WTC11 (cell line): ENCODE data around the gene CAMK2G.

Experiments
- ATF2 ChIP-seq: sonication (generic); formaldehyde crosslinking; IDR thresholded peaks from 2 replicates; pipeline ENCODE4 v1.8.1; 2022; ENCODE audit warnings: low read depth, missing genetic modification reagents, borderline replicate concordance
- CREB1 ChIP-seq: sonication (generic); formaldehyde crosslinking; IDR thresholded peaks from 2 replicates; pipeline ENCODE4 v1.8.0; 2023; ENCODE audit warnings: mild to moderate bottlenecking, missing genetic modification reagents
- MLX ChIP-seq: sonication (generic); formaldehyde crosslinking; IDR thresholded peaks from 2 replicates; pipeline ENCODE4 v1.8.1; 2023; ENCODE audit warnings: mild to moderate bottlenecking, missing genetic modification reagents, moderate library complexity
- STAT6 ChIP-seq: sonication (generic); formaldehyde crosslinking; conservative IDR thresholded peaks from 2 replicates; pipeline ENCODE4 v1.8.1; 2023; ENCODE audit warnings: mild to moderate bottlenecking, low read depth, missing genetic modification reagents, moderate library complexity

GRCh38 chr10:73806176-73806950, 68.0 kb downstream of the CAMK2G start:
- TF ChIP-seq STAT6 (CRISPR knock-in tag): no peak
- no peak for TF ChIP-seq CREB1 (CRISPR knock-in tag)
- no peak for TF ChIP-seq MLX (CRISPR knock-in tag)
- TF ChIP-seq ATF2: no peak
